GM20000 (cell line): ENCODE measurements around the gene JPH4.

ENCODE experiments used
- DNase-seq: peaks from one replicate; pipeline ENCODE4 v3.0.0; 2012; ENCODE audit warnings: low spot score
- CTCF ChIP-seq: IDR thresholded peaks from 2 replicates; pipeline ENCODE4 v1.5.1; 2012; ENCODE audit warnings: mild to moderate bottlenecking, control low read depth; ENCODE audit errors: extremely low read depth, missing control alignments

JPH4 gene

GRCh38 chr14:23572836-23573235, 5.8 kb downstream of the JPH4 start:
- no peak for TF ChIP-seq CTCF

GRCh38 chr14:23572524-23572828, 6.1 kb downstream of the JPH4 start:
- TF ChIP-seq CTCF = no peak
- no peak for DNase-seq

More at GRCh38 chr14:23572836-23573235, 5.8 kb downstream of the JPH4 start:
- DNase-seq = no peak

- DNase-seq = no peak
- TF ChIP-seq CTCF = no peak
These were observed 6.7 kb downstream of the JPH4 start for GRCh38 chr14:23571701-23572523.

- DNase-seq = no peak
These were observed 7.6 kb downstream of the JPH4 start for GRCh38 chr14:23570806-23571483.

GRCh38 chr14:23569443-23570151, 9.0 kb downstream of the JPH4 start:
- no peak for DNase-seq
- no peak for TF ChIP-seq CTCF

More at GRCh38 chr14:23570806-23571483, 7.6 kb downstream of the JPH4 start:
- no peak for TF ChIP-seq CTCF

- DNase-seq = no peak
- TF ChIP-seq CTCF = peak; percentile 17
These were observed 9.8 kb downstream of the JPH4 start for GRCh38 chr14:23568600-23569331.
